Right lobe of liver (tissue), 4 donors: ENCODE data around the gene HUS1B.

Source experiments
- POLR2A ChIP-seq: fragments of 450-650 bp; IDR thresholded peaks from one replicate; pipeline ENCODE4 v1.6.1; 2017; ENCODE audit warnings: antibody characterized with exemption, mild to moderate bottlenecking
- TF ChIP-seq, protein P1 (sequence below), 4 donors: fragments of 200-600 bp in 3 of 4; fragments of 450-650 bp in 1 of 4; IDR thresholded peaks; one replicate each; pipeline versions ENCODE4 v1.5.1 to v1.8.0; 2016 to 2022; ENCODE audit warnings: antibody characterized with exemption in 4 of 4, mild to moderate bottlenecking in 2 of 4
- donor health status: DM: no; HTN: no; CAD: no.
- donor health status: DM: no; HTN: no; CAD: no.
- donor health status: DM: no; HTN: yes; CAD: no.

DNA sequence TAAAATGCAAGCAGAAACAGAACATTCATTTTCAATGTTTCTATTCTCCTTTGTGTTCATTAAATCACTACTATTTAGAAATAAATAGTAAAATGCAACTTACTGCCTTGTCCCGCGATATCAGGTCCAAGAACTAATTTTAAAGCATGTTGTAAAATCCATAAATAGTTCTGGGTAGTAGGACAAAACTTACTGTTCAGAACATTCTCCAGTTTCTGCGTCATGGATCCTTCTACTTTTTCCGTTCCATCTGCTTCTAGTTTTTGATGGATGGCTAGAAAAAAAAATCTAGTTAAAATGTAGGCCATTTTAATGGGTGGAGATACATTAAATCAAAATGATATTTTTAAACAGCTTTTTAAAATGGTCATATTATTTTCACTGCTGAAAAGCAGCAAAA is 47.0 kb downstream of the HUS1B start:
- TF ChIP-seq, protein P1, sequence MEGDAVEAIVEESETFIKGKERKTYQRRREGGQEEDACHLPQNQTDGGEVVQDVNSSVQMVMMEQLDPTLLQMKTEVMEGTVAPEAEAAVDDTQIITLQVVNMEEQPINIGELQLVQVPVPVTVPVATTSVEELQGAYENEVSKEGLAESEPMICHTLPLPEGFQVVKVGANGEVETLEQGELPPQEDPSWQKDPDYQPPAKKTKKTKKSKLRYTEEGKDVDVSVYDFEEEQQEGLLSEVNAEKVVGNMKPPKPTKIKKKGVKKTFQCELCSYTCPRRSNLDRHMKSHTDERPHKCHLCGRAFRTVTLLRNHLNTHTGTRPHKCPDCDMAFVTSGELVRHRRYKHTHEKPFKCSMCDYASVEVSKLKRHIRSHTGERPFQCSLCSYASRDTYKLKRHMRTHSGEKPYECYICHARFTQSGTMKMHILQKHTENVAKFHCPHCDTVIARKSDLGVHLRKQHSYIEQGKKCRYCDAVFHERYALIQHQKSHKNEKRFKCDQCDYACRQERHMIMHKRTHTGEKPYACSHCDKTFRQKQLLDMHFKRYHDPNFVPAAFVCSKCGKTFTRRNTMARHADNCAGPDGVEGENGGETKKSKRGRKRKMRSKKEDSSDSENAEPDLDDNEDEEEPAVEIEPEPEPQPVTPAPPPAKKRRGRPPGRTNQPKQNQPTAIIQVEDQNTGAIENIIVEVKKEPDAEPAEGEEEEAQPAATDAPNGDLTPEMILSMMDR (IDR thresholded peaks at IDR 0.05) = no peak
- no peak for TF ChIP-seq POLR2A
